HG03175 (cell line): ENCODE results near the gene TEX48.

Experiments
- ATAC-seq: cut with Tn5 transposase; IDR thresholded peaks from one replicate; pipeline ENCODE4 v1.9.1; 2021; ENCODE audit warnings: mild to moderate bottlenecking, moderate library complexity; ENCODE audit not compliant: unreplicated experiment

The TEX48 gene

DNA sequence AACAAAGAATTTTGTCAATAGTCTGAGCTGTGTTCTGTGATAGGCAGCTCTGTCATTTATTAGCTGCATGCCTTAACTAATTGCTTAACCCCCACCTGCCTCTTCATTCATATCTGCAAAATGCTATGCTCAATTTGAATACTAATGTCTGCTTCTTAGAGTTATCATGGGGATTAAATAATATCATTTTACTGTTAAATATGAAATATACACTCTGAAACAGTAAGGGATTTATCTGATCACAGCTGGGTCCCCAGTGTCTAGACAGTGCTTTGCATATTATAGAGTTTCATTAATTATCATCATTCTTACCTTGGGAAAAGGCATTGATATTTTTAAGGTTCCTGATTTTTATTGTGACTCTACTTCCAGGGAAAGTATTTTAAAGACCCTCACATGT, 12.0 kb downstream of the TEX48 start:
- ATAC-seq, result no peak

GRCh38 chr9:114668146-114668545, 13.8 kb downstream of the TEX48 start:
- ATAC-seq, result no peak

DNA sequence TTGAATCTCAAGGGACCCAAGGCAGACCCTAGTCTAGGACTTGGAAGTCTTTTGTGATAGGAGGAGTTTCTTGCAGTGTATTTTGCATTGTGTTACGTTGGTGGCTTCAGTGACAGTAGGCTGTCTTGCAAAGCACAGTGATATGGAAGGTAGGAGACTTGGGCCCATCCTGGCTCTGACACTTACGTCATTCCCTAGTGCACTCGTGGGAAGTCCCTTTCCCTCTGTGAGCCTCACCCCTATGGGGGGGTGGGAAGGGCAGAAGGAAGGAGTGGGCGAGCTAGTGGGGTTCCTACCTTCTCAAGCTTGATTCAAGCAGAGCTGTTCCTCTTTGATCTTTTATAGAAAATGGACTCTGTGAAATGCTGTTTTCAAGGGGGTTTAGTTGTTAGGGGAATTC, 15.1 kb downstream of the TEX48 start:
- ATAC-seq, result no peak

DNA sequence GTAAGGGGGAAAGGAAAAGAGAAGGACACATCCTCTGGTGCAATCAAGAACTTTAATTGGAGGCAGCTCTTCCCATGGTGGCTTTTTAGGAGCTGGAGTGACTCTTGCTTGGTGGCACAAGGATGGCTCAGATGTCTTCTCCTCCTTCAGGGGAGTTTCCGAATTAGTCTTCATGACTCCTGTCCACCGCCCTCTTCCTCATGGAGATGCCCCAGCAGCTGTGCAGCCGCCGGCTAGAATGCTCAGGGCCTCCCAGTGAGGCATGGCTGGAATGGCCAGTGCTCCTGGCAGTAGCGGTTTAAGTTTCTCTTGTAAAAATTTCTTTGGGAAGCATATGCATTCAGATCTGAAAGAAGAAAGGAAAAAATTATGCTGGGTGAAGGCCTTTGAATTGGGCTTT, 15.6 kb downstream of the TEX48 start:
- no peak for ATAC-seq

- no peak for ATAC-seq
Observed at GRCh38 chr9:114664181-114664580, 17.8 kb downstream of the TEX48 start.

DNA sequence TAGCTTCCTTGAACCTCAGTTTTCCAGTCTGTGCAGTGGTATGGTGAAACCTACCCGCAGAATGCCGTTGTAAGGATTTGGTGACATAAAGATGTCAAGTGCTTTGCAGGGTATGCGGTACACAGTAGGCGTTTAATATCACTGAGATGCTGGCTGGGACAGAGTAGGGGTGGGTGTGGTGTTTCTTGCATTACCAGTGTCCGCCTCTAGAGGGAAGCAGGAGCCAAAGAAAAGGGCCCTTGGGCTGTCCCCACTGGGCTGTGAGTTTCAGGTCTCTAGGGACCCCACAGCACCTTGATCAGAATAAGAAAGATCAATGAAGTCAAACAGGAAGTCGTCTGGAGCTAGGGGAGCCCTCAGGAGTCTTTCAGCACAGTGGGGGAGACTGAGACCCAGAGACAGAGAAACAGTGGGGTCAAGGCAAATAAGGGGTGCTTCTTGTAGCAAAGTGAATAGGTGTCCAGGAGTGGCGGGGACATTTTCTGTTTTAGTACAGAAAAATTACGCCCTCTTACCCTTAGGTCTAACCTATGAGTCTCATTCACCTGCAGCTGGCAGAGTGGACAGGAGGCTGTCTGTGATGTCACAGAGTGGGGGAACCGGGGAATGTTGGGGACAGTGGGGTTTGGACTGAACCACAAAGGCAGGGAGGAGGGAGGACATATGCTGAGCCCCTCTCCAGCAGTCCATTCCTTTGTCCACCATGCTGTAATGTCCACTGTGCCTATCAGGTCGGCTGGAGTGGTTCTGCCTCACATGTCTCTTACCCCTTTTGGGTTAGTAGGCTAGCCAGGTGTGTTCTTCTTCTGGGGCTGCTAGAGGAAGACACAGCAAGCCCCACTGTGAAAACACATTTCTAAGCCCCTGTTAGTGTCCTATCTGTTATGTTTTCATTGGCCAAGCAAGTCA, 19.7 kb downstream of the TEX48 start:
- ATAC-seq, result peak; percentile 86

GRCh38 chr9:114657705-114658104, 24.3 kb downstream of the TEX48 start, which contains the start of gene TEX53:
Gene TEX53 (minus strand): TSS chr9:114657805. CDS start chr9:114657774, 31 bp downstream.
- ATAC-seq, result no peak

- ATAC-seq, result no peak
Observed at GRCh38 chr9:114656301-114656700, 25.7 kb downstream of the TEX48 start.

DNA sequence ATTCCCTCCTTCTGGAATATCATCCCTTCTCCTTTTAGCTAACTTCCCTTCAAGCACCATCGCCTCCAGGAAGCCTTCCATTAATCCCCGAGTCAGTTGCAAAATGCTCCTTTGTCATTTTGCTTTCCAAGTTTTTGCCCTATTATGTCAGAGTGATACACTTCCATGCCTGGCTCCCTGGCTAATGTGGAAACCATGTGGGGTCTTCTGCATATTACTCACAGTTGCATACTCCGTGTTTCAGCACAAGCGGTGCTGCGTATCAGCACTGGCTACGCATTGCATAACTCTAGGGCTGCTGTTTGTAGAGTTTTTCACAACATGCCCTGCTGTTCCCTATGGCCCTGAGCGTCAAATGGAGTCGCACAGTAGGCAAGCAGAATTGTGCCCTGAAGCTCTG, 26.3 kb downstream of the TEX48 start:
- no peak for ATAC-seq

DNA sequence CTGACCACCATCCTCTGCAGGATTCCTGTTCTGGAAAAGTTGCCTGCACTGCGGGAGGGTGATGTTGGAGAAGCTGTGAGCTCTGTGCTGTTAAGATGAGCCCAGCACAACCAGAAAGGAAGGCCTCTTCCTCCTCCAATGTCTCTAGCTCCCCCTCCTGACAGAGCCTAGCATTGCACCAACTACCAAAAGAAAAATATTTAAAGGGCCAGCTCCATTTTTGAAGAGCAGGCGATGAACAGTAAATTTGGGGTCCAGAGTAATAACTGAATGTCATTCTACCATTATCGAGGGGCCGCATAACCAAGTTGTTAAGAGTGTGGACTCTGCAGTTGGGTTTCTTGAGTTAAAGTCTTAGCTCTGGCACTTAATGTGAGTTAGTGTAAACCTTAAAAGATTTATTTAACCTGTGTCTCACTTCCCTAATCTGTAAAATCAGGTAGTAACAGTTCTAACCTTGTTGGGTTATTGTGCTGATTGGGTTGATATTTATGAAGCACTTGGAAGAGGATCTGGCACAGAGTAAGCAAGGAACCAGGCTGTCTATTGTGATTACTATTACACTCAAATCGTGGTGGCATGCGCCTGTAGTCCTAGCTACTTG, 28.3 kb downstream of the TEX48 start:
- peak; percentile 81 for ATAC-seq

DNA sequence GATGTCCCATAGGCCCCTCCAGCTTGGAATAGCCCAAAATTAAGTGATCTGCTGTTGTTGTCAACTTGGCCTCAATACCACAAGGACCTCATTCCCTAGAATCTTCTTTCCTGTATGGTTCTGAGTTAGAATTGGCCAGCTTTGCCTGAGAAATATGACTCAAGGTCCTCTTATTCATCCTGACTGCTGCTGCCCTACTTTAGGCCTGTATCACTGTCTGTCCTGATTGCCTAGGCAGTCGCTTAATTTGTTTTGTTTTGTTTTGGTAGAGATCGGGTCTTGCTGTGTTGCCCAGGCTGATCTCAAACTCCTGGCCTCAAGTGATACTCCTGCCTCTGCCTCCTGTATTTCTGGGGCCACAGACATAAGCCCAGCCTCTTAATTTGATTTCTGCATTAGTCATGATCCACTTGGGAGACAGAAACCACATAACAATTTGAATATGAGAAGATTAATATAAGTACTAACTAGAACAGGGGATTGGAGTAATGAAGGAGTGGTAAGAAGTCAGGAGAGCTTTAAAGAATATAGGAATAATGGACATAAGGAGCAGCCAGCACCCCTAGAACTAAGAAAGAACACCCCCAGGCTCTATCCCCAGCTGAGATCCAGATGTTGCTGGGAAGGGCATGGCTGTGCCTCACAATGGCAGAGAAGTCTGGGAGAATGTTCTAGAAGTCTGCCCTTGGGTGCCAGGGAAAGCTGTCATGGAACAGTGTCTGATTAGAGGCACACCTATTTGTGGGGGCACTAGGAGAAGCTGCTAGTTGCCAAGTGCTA, 29.0 kb downstream of the TEX48 start:
- ATAC-seq, result peak; percentile 30

- no peak for ATAC-seq
Observed at GRCh38 chr9:114643896-114644295, 38.1 kb downstream of the TEX48 start.

- ATAC-seq, result no peak
Observed at GRCh38 chr9:114643001-114643400, 39.0 kb downstream of the TEX48 start.

DNA sequence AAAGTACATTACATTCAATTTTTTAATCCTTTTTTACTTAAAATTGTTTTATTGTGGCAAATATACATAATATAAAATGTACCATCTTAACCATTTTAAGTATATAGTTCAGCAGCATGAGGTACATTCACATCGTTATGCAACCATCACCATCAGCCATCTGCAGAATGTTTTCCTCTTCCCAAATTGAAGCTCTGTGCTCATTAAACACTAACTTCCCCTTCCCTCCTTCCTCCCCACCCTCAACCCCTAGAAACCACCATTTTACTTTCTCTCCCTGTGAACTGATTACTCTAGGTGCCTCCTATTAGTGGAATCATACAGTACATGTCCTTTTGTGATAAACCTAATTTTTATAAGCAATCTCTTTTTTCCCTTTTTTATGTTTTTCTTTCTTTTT, 40.0 kb downstream of the TEX48 start:
- ATAC-seq, result no peak

- ATAC-seq, result no peak
Observed at GRCh38 chr9:114638404-114638803, 43.6 kb downstream of the TEX48 start.

- no peak for ATAC-seq
Observed at GRCh38 chr9:114634387-114634786, 47.6 kb downstream of the TEX48 start.

DNA sequence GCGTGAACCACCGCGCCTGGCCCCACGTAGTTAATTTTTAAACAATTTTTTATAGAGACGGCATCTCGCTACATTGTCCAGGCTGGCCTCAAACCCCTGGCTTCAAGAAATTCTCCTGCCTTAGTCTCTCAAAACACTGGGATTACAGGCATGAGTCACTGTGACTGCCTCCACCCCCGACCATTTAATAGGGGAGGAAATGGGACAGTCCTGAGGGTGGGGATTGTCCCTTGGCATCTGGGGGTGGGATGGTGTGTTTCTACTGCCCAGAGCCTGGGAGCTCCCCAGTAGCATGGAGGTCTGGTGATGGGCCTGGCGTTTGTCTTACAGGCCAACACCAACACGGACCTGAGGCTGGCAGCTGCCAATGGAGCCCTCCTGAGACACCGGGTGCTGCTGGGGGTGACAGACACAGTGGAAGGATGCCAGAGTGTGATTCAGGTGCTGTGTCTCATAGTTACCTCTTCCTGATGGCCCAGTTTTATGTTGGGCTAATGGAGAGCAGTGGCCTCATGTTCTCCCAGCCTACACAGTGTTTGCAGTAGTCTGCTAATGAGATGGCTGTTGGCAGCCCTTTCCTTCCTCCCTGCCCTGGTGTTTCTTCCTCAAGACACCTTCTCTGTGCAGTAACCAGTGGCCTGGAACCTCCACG, 48.4 kb downstream of the TEX48 start:
- no peak for ATAC-seq

DNA sequence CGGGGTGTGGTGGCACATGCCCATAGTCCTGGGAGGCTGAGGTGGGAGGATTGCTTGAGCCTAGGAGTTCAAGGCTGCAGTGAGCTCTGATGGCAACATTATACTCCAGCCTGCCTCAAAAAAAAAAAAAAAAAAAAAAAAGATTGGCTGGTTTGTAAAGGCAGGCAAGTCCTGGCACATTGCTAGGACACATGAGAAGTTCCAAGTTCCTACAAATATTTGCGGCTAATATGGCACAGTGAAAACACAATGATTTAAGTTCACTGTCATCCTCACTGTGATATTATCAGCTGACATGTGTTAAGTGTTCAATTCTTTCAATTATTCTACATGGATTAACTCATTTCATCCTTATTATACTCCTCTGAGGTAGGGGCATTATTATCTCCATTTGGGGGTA, 50.8 kb downstream of the TEX48 start:
- no peak for ATAC-seq

GRCh38 chr9:114629563-114630090, 52.4 kb downstream of the TEX48 start:
- no peak for ATAC-seq

DNA sequence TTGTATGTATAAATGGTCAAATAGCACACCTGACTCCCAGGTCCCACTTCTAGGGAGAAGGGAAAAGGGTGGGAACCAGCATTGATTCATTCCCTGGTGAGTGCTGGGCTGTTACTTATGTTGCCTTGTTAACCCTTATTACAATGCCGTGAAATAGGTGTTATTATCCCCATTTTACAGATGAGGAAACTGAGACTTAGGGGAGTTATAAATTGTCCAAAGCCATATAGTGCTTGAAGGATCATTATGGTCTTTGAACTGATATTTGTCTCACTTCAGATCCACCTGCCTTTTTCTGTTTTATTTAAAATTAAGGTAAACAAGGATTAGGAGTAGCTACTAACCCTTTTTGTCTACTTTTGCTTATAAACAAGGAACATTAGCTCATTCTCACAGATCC, 54.4 kb downstream of the TEX48 start:
- no peak for ATAC-seq
